Putamen (tissue), 1 donor: ENCODE measurements around the gene STAT3.
A peak's percentile ranks its signal among the peaks of the same experiment; 100 is the strongest.
"Not testable (repeated sequence)": the region's sequence is repeated elsewhere in the genome, so short reads cannot be mapped to it uniquely, and the experiment has no call there.

ENCODE experiments used
- DNase-seq: peaks from one replicate; pipeline ENCODE4 v3.0.0-alpha.2; 2016; ENCODE audit warnings: low spot score

The STAT3 gene

GRCh38 chr17:42276609-42277341 lies 111.5 kb downstream of the STAT3 start:
- DNase-seq, result no peak

GRCh38 chr17:42276359-42276608 lies 112.0 kb downstream of the STAT3 start, which contains the start of gene STAT5B:
Gene STAT5B (minus strand): TSS chr17:42276391. CDS start chr17:42232127, 44,264 bp downstream.
- peak; percentile 66 for DNase-seq

DNA sequence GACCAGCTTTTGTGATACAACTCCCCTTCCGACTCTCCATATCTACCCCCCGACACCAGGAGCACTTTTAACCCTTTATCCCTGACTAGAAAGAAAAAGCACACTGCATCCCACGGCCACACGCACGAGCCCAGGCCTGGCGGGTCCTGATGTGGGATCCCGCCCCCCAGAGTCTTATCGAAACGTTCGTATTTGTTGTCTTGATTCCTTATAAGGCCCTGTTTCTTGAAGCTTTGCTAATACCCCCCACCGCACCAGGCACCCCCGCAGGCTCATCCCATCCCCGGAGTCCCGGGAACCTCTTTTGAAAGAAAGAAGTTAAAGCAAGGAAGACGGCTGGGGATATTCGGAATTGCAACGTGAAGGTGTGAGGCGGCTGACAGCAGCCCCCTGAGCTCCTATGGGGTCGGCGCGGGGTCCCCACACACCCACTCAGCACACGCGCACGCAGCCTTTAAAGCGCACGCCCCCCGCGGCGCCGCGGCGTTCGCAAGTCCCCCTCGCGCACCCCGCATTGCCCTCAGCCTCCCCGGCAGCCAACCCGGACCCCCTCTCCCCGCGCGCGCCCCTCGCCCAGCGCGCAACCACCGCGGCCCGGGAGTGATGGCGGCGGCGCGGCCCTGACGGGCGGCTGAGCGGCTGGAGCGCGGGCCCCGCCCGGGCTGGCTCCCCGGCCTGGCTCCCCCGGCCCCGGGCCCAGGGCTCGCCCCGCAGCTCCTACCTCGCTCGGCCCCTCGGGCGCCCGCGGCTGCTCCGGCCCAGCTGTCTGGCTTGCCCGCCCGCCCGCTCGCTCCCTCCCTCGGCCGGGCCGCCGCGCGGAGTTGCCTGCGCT lies 112.5 kb downstream of the STAT3 start:
- no peak for DNase-seq

- no peak for DNase-seq
These were observed 113.3 kb downstream of the STAT3 start for GRCh38 chr17:42274812-42275526.

DNA sequence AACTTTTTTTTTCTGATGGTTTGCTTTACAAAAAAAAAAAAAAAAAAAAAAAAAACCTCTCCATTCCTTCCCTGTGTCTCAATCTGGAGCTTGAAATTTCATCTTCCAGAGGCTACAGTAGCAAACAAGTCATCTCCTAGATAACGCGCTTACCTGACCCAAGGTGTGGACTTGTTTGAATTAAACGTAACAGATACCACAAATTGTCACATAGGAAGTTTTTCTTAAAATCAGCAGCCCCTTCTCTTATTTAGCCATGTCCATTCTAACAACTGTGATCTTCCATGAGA lies 114.0 kb downstream of the STAT3 start:
- DNase-seq, result no peak

DNA sequence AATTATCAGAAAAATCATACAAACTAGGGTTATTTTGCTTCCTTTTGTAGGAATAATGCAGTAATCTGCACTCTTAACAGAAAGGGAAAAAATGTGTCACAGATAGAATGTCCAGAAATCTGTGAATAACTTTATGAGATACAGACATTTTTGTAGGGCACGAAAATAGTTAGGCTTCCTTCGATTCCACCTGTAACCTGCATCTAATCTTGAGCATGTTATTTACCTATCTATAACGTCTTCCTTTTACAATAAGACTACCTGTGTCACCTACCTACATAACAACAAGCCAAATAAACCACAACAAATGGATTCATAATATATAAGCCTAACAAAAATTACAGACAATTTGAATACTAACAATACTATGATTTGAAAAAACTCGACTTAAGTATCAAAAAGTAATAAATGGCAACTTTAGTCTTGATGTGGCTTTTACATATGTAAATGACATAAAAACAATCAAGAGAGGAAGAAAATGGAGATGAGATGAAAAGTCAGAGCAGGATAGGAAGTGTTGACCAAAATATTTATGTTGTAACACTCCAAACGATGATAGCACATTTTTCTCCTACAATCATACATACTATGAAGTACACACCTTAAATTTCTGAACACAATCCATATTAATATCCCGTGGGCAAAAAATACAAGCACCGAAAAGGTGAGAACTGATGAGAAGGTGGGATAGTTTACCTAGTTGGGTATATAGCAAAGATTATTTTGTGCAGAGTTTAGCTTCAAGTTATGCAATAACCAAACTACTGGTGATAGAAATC lies 114.6 kb downstream of the STAT3 start:
- DNase-seq, result no peak

DNA sequence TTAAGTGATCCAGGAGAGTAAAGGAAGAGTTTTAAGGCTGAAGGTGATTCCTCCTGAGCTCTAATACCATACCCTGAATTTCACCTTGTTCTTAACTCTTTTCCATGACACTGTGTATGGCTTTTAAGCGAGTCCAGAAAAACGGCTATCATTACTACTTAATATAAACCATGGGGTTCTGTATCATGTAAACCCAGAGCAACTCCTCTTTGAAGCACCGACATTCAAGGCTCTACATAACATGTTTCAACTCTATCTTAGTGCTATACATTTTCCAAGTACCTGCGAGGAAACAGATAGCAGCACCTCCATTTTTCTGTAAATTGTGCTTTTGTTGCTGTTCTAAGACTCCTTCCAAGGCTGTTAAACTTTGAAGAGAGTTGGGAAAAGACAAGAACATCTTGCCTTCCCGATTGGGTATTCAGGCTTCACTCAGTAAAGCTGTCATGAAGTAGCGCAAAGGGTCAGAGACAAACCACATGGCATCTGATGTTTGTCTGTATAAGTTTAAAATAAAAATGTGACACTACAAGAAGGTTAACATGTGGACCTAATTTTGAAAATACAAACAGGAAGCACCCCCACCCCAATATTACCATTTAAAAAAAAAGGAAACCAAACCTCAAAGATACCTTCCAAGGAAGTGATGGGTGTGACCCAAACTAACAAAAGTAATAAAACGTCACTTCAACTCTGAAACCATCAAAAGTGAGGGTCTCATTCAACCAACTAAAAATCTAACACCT lies 115.9 kb downstream of the STAT3 start:
- no peak for DNase-seq

GRCh38 chr17:42271779-42272035 lies 116.5 kb downstream of the STAT3 start:
- no peak for DNase-seq

- DNase-seq, result no peak
These were observed 117.0 kb downstream of the STAT3 start for GRCh38 chr17:42271006-42271778.

GRCh38 chr17:42270596-42270995 lies 117.6 kb downstream of the STAT3 start:
- no peak for DNase-seq

GRCh38 chr17:42270170-42270535 lies 118.1 kb downstream of the STAT3 start:
- no peak for DNase-seq

- DNase-seq, result no peak
These were observed 120.0 kb downstream of the STAT3 start for GRCh38 chr17:42268236-42268635.

DNA sequence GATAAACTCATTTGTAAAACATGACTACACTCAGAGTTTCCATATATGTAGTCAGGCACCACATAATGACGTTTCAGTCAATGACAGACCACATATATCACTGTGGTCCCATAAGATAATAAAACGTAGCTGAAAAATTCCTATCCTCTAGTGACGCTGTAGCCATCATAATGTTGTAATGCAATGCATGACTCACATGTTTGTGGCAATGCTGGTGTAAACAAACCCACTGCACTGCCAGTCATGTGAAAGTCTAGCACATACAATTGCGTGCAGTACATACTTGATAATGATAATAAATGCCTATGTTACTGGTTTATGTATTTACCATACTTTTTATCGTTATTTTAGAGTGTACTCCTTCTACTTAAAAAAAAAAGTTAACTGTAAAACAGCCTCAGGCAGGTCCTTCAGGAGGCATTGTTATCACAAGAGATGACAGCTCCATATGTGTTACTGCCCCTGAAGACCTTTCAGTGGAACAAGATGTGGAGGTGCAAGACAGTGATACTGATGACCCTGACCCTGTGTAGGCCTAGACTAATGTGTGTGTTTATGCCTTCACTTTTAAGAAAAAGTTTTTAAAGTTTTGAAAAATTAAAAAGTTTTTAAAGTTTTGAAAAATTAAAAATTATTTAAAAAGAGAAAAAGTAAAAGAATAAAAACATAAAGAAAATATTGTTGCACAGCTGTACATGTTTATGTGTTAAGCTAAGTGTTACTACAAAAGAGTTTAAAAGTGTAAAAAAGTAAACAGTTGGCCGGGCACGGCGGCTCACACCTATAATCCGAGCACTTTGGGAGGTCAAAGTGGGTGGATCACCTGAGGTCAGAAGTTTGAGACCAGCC lies 121.1 kb downstream of the STAT3 start:
- no peak for DNase-seq

DNA sequence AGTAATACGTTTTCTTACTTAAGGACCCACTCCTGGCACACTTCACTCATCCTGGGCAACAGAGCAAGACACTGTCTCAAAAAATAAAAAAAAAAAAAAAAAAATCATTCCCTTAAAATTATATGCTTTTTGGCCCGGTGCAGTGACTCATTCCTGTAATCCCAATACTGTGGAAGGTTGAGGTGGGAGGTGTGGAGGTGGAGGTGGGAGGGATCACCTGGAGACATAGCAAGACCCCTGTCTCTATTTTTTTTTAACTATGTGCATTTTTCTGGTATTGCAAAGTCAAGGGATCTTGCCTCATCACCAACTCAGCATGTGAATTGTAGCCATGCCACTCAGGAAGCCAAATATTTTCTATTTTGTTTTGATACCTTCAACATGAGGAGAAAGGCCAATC lies 121.8 kb downstream of the STAT3 start:
- no peak for DNase-seq

DNA sequence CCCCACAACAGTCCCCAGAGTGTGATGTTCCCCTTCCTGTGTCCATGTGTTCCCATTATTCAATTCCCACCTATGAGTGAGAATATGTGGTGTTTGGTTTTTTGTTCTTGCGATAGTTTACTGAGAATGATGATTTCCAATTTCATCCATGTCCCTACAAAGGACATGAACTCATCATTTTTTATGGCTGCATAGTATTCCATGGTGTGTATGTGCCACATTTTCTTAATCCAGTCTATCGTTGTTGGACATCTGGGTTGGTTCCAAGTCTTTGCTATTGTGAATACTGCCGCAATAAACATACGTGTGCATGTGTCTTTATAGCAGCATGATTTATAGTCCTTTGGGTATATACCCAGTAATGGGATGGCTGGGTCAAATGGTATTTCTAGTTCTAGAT lies 123.9 kb downstream of the STAT3 start:
- not testable (repeated sequence) for DNase-seq
